ENCODE data around the gene MAP3K4.
"Not testable (repeated sequence)": the region's sequence is repeated elsewhere in the genome, so short reads cannot be mapped to it uniquely, and the experiment has no call there.

Gene MAP3K4

DNA sequence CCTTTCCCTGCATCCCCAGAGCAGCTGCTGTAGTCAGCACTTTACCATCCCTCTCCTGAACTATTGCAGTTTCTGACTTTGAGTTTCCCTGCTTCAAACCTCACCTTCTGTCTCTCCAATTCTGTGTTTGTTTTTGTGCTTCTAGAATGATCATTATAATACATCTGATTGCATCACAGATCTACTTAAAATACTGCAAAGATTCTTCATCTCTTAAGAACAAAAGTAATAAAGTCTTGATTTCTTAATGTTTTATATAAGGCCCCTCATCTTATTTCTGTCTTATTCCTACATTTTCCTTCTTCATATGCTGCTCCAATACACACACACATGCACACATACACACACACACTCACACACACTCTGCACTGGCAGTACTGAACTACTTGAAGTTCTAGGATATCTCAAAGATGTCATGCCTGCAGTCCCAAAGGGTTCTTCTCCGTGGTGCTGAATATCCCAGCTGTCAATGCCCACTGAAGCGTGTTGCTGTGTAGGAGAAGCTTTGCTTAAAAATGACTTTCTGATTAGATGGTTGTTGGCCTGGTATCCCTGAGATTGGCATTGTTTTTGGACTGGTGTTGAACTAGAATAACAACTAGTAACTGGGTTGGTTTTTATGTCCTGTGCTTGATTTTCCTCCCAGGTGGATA, 97.2 kb downstream of the MAP3K4 start:
- no peak for DNase-seq (ENCODE audit: low spot score)

DNA sequence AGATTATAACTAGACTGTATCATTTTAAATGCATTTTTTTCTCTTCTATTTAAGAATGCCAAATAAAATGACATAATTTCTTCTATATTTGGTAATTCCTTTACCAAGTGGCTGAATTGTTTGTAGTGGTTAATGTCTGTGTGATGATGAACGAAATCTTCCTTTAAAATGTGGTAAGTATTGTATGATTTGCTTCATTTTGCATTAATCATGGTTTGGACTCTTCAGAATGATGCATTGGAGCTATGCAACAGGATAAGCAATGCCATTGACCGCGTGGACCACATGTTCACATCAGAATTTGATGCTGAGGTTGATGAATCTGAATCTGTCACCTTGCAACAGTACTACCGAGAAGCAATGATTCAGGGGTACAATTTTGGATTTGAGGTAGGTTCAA, 99.6 kb downstream of the MAP3K4 start:
- no peak for DNase-seq (ENCODE audit: low spot score)

GRCh38 chr6:161091972-161092701, 100.6 kb downstream of the MAP3K4 start:
- DNase-seq (ENCODE audit: low spot score) = no peak

DNA sequence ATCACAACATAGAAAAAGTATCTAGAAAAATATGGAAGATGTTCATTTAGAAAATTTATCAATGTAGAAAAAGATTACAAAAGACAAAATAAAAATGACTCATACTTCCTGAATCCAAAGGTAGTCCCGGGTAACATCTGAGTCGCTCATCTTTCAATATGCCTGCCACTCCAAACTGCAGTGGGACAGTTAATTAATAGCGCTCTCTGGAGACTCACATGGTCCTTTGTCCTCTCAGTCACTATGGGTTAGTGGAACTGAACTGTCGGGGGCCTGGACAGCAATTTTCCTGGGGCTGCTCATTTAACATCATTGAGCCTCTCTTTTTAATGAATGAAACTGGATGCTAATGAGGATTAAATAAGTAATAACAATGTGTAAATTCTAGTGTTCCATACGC, 103.4 kb downstream of the MAP3K4 start:
- no peak for DNase-seq (ENCODE audit: low spot score)

DNA sequence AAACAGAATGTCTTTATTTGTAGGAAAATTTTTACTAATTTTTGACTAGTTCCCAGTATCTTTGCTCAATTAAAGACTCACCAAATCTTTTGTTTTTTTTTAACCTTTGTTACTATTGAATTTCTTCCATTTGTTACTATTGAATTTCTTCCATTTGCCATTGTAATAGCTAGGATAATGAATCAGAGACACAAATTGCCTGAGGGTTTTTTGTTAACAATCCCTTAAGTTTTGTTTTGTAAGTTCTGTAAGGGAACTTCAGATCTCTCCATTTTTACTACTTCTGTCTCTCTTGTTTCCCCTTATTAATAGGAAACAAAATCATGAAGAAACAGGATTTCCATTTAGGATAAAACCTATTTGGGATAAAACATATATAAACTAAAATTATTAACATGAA, 104.3 kb downstream of the MAP3K4 start:
- DNase-seq (ENCODE audit: low spot score) = no peak

GRCh38 chr6:161100072-161100471, 108.5 kb downstream of the MAP3K4 start:
- no peak for DNase-seq (ENCODE audit: low spot score)

- DNase-seq (ENCODE audit: low spot score) = no peak
These were observed 109.9 kb downstream of the MAP3K4 start for GRCh38 chr6:161101517-161101916.

DNA sequence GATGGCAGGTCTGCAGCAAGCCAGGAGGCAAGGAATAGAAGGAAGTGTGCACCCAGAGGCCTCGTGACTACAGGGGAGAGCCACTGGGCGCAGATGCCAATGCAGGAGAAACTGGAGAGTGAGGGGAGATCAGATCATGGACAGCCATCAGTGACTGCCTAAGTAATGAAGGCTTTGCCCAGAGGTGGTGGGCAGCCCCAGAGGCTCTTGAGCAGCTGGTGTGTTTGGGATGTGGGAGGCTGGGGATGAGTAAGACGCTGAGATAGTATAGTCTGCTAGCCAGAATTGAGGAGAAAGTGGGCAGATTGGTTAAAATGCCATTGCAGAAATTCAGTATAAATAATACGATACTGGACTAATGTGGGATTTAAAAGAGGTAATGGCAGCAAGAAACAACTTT, 111.9 kb downstream of the MAP3K4 start:
- DNase-seq (ENCODE audit: low spot score) = no peak

DNA sequence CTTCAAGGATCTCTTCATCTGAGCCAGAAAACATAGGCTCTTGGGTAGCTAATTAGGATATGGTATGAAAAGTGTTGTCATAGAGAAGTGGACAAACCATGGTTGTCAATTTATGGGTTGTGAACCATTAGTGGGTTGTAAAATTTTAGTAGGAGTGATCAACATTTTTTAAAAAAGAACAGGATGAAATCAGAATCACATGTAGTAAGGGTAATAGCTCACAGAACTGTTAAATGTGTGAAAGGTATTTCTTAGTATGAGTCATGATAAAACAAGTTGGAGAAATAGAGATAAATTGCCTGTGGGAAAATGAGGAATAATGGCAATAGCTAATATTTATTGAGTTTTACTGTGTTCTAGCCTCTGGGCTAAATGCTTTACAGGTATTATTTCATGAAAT, 113.4 kb downstream of the MAP3K4 start:
- DNase-seq (ENCODE audit: low spot score) = no peak

GRCh38 chr6:161105408-161105807, 113.8 kb downstream of the MAP3K4 start:
- no peak for DNase-seq (ENCODE audit: low spot score)

- no peak for DNase-seq (ENCODE audit: low spot score)
These were observed 116.5 kb downstream of the MAP3K4 start for GRCh38 chr6:161107779-161108730.

- no peak for DNase-seq (ENCODE audit: low spot score)
These were observed 117.3 kb downstream of the MAP3K4 start for GRCh38 chr6:161108916-161109315.

GRCh38 chr6:161109366-161109765, 117.8 kb downstream of the MAP3K4 start:
- no peak for DNase-seq (ENCODE audit: low spot score)

DNA sequence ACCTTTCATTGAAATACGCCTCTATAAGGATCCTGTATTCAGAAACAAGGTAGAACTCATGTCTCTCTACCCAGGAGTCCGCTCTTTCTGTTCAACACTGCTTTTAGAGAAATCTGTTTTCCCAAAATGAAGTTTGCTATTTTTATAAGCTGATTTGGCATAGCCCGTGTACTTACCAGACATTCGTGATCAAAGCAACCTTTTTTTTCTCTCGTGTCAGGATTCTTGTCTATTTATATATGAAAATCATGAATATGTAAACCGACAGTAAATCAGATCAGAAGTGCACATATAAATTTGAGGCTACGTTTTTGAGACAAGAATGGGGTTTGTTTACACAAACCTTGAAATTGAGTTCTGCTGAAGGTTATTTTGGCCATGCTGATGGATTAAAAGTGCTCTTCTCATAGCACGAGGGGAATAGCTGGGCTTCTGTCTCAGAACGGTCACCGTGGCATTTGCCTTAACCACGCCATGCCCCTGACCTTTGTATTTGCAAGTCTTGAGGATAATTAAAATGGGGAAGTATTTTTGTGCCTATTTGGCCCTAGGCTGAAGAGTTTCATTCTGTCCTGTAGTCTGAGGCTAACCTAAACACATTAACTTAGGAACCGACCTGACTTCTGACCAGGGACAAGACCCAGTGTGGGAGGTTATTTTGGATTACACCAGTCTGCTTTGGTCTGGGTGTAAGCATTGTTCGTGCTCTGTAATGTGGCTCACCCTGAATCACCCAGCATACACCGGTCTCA, 118.6 kb downstream of the MAP3K4 start:
- no peak for DNase-seq (ENCODE audit: low spot score)

DNA sequence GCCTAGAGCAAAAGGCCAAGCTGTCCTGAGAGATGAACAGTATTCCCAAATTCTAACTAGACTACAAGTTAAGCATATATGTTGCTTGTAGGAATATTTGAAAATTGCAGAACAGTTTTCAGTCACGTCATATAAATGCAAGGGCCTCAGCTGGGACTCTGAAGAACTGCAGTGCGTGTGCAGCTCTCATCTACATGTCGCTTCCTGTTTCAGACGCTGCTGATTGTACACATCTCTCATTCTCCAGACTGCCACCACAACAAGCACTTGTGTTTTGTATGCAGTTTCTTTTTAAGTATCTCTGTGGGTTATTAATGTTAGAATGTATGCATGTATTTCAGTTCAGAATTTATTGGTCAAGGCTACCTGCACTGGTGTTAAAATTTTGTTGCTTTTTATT, 119.7 kb downstream of the MAP3K4 start:
- DNase-seq (ENCODE audit: low spot score) = no peak

DNA sequence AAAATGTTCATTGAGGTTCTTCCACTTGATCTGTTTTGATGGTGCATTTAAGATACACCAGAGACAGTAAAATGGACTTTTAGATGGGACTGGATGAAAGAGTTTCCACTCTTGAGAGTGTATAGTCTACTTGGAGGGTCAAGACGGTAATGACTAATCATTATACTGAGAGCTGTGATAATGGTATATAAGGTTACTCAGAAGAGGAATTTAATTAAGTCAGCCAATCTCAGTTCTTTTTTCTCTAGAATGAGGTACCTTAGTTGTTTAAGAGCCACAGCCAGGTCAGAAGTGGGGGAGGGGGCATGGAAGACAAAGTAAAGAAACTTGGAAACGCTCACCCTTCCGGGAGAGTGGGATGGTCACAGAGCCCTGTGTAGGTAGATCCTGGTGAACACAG, 123.9 kb downstream of the MAP3K4 start:
- no peak for DNase-seq (ENCODE audit: low spot score)

DNA sequence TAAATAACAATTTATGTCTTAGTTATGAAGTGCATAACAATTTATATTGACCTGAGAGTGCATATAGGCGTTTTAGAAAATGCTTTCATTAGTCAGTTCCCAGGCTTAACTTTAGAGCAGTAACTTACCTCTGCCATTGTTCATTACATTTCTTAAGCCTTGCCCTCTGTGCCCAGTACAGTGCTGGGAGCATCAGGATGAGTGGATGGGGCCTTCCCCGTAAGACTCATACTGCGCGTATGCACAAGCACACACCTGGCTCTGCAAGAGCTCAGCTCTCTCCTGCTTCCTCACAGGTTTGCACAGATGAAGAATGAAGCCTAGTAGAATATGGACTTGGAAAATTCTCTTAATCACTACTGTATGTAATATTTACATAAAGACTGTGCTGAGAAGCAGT, 125.0 kb downstream of the MAP3K4 start:
- no peak for DNase-seq (ENCODE audit: low spot score)

- no peak for DNase-seq (ENCODE audit: low spot score)
These were observed 125.7 kb downstream of the MAP3K4 start for GRCh38 chr6:161117308-161117707.

GRCh38 chr6:161117942-161118341, 126.4 kb downstream of the MAP3K4 start:
- no peak for DNase-seq (ENCODE audit: low spot score)

DNA sequence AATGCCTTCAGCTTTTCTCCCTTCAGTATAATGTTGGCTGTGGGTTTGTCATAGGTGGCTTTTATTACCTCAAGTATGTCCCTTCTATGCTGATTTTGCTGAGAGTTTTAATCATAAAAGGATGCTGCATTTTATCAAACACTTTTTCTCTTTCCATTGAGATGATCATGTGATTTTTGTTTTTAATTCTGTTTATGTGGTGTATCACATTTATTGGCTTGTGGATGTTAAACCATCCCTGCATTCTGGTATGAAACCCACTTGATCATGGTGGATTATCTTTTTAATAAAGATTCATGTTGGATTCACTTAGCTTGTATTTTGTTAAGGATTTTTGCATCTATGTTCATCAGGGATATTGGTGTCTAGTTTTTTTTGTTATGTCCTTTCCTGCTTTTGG, 131.8 kb downstream of the MAP3K4 start:
- DNase-seq (ENCODE audit: low spot score) = not testable (repeated sequence)

DNA sequence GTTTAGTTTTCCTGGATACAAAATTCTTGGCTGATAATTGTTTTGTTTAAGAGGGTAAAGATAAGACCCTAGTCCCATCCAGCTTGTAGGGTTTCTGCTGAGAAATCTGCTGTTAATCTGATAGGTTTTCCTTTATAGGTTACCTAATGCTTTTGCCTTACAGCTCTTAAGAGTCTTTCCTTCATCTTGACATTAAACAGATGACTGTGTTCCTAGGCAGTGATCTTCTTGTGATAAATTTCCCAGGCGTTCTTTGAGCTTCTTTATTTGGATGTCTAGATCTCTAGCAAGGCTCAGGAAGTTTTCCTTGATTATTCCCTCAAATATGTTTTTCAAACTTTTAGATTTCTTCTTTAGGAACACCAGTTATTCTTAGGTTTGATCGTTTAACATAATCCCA, 134.0 kb downstream of the MAP3K4 start:
- no peak for DNase-seq (ENCODE audit: low spot score)

All from COLO829 (cell line).